K562 (cell line): Measurements from ENCODE around the gene CSNK1D. TPM values are rescaled to one million over a fixed set of nuclear protein-coding genes. Genes with fewer than 3 reads are reported as not detected.

Source experiments
- ATAC-seq: fragments of 200-7000 bp; cut with Tn5 transposase; 3 replicates; pipeline ENCODE4 v1.9.1; 2020; ENCODE audit warnings: moderate library complexity
- BruUV-seq: library from RNA; stranded (reverse); fragments of 400-500 nt; replicated peaks from 2 replicates; lab custom pipeline; 2021; lab: Mats Ljungman, UMichigan
- CTCF ChIA-PET: fragments of 300-600 bp; formaldehyde crosslinking; extraction: SDS; loops from one replicate; lab custom pipeline; 2021; ENCODE audit warnings: low intra/inter-chr PET ratio; lab: Yijun Ruan, JAX
- POLR2A ChIA-PET: fragments of 300-600, 350-650 bp; sonication (Branson Sonifier 250); formaldehyde crosslinking; extraction: SDS; loops from one replicate; lab custom pipeline; 2021; ENCODE audit warnings: antibody characterized with exemption, inconsistent platforms; lab: Yijun Ruan, JAX
- DNase-seq, 4 experiments: peaks; one replicate each; pipeline versions ENCODE4 v3.0.0 to v3.0.0-alpha.2; 2011 to 2018; ENCODE audit warnings: low spot score in 3 of 4, mixed read lengths in 3 of 4; ENCODE audit errors: extremely low read depth in 1 of 4
- FAIRE-seq: peaks from 2 replicates; lab custom pipeline; 2011; peaks lifted over from hg19 to GRCh38; lab: Jason Lieb, UNC
- H2AFZ ChIP-seq: 2 replicates; pipeline ENCODE4 v1.6.0; 2011; ENCODE audit warnings: low read depth, low read length, control low read depth, inconsistent platforms
- H3K27ac ChIP-seq: fragments of 200-600 bp; 3 replicates; pipeline ENCODE4 v1.8.0; 2011; ENCODE audit warnings: low read depth, mild to moderate bottlenecking, control low read depth, inconsistent platforms, low read length, moderate library complexity, mixed read lengths; ENCODE audit errors: extremely low read depth
- H3K27me3 ChIP-seq, 2 experiments: fragments of 300-600 bp in 1 of 2; 2 replicates in 1 of 2; 3 replicates in 1 of 2; pipeline versions ENCODE4 v1.6.0 to v1.8.0; 2011; ENCODE audit warnings: inconsistent platforms in 2 of 2, low read length in 2 of 2, mild to moderate bottlenecking in 1 of 2, mixed read lengths in 1 of 2, moderate library complexity in 1 of 2; ENCODE audit not compliant: control insufficient read depth in 2 of 2, insufficient read depth in 2 of 2
- H3K36me3 ChIP-seq: fragments of 300-600 bp; 3 replicates; pipeline ENCODE4 v1.8.0; 2011; ENCODE audit warnings: mild to moderate bottlenecking, low read length, inconsistent platforms; ENCODE audit not compliant: control insufficient read depth, insufficient read depth
- H3K4me1 ChIP-seq, 2 experiments: fragments of 200-600 bp in 1 of 2; replicated peaks in 1 of 2; 2 replicates in 1 of 2; 3 replicates in 1 of 2; pipeline versions ENCODE4 v1.5.1 to v1.8.0; 2011; ENCODE audit warnings: inconsistent platforms in 2 of 2, low read length in 2 of 2, mild to moderate bottlenecking in 1 of 2, mixed read lengths in 1 of 2, moderate library complexity in 1 of 2; ENCODE audit not compliant: control insufficient read depth in 2 of 2, insufficient read depth in 2 of 2
- H3K4me2 ChIP-seq: 2 replicates; pipeline ENCODE4 v1.6.1; 2011; ENCODE audit warnings: low read length, control low read depth, inconsistent platforms, mixed read lengths; ENCODE audit not compliant: insufficient read depth
- H3K4me3 ChIP-seq: fragments of 200-600 bp; sonication (generic), shearing (Covaris generic); 2 replicates; pipeline ENCODE4 v1.5.1; 2016; ENCODE audit warnings: control low read depth, inconsistent platforms
- H3K79me2 ChIP-seq: fragments of 200-600 bp; 3 replicates; pipeline ENCODE4 v1.8.0; 2011; ENCODE audit warnings: low read length, inconsistent platforms; ENCODE audit not compliant: control insufficient read depth, insufficient read depth
- H3K9ac ChIP-seq, 2 experiments: 2 replicates each; pipeline versions ENCODE4 v1.6.0 to v1.6.1; 2011; ENCODE audit warnings: low read depth in 2 of 2, low read length in 2 of 2, control low read depth in 1 of 2, inconsistent platforms in 1 of 2, mild to moderate bottlenecking in 1 of 2, mixed read lengths in 1 of 2; ENCODE audit not compliant: insufficient read depth in 1 of 2
- H3K9me1 ChIP-seq: one replicate; pipeline ENCODE4 v1.6.0; 2011; ENCODE audit warnings: inconsistent platforms, mild to moderate bottlenecking, low read length, moderate library complexity; ENCODE audit not compliant: control insufficient read depth, insufficient read depth
- H3K9me3 ChIP-seq: replicated peaks from 2 replicates; pipeline ENCODE4 v1.5.1; 2011; ENCODE audit warnings: low read depth, low read length, inconsistent platforms; ENCODE audit not compliant: control insufficient read depth, insufficient read depth
- H4K20me1 ChIP-seq: replicated peaks from 2 replicates; pipeline ENCODE4 v1.6.1; 2011; ENCODE audit warnings: low read length, inconsistent platforms, mixed read lengths; ENCODE audit not compliant: control insufficient read depth, insufficient read depth
- E2F1 ChIP-seq: sonication (generic); formaldehyde crosslinking; IDR thresholded peaks from 2 replicates; pipeline ENCODE4 v1.8.1; 2023; ENCODE audit warnings: mild to moderate bottlenecking, missing genetic modification reagents, moderate library complexity
- HNRNPL ChIP-seq: fragments of 200-400 bp; formaldehyde crosslinking; IDR thresholded peaks from 2 replicates; pipeline ENCODE4 v1.6.1; 2017; ENCODE audit warnings: low read depth, mild to moderate bottlenecking, low read length
- NR4A1 ChIP-seq, 2 experiments: fragments of 250-450 bp in 1 of 2; fragments of 450-650 bp in 1 of 2; sonication (Bioruptor Pico) in 1 of 2; IDR thresholded peaks; 2 replicates each; pipeline versions ENCODE4 v1.4.0 to v1.6.1; 2016 to 2020; ENCODE audit warnings: mild to moderate bottlenecking in 2 of 2, missing compliant biosample characterization in 1 of 2, missing genetic modification characterization in 1 of 2, moderate library complexity in 1 of 2
- POLR2G ChIP-seq: fragments of 200-400 bp; formaldehyde crosslinking; IDR thresholded peaks from 2 replicates; pipeline ENCODE4 v1.6.1; 2017; ENCODE audit warnings: low read depth, mild to moderate bottlenecking, antibody characterized with exemption, low read length, moderate library complexity
- RFX5 ChIP-seq: IDR thresholded peaks from 2 replicates; pipeline ENCODE4 v1.6.1; 2011; ENCODE audit warnings: low read depth, mild to moderate bottlenecking, improper control_type of control experiment, low read length
- WGBS: fragments of 100-300 bp; shearing (Covaris generic); methylation state at CpG from one replicate; pipeline ENCODE4 v1.1.6; 2016; ENCODE audit warnings: low coverage, mixed read lengths; ENCODE audit not compliant: insufficient coverage; ENCODE audit errors: missing lambda C conversion rate; 5-methylcytosine and 5-hydroxymethylcytosine counted together
- in situ Hi-C: fragments of 300-500 bp; cut with MboI; formaldehyde crosslinking; loops from 4 replicates; pipeline ENCODE4 v1.15.0; 2018; ENCODE audit warnings: inconsistent platforms, mixed read lengths
- intact Hi-C: fragments of 100-400 bp; cut with micrococcal nuclease; formaldehyde crosslinking; loops from 2 replicates; pipeline ENCODE4 v1.14.2; 2022
- polyA plus RNA-seq, 8 experiments: library from polyadenylated mRNA; depleted of rRNA in 4 of 8; stranded (reverse) in 5 of 8; unstranded in 3 of 8; fragments of >200 nt; fragmentation: Nextera tagmentation in 2 of 8; fragmentation: Illumina TruSeq in 1 of 8; extraction: Ambion mirVana in 2 of 8; extraction: Trizol in 1 of 8; gene quantifications; 2 replicates each; pipeline versions ENCODE4 v1.2.1 to v1.2.3, GENCODE V29; 2011 to 2014; ENCODE audit warnings: inconsistent platforms in 1 of 8, missing spikeins in 1 of 8
- total RNA-seq, 7 experiments: library from RNA; depleted of rRNA in 6 of 7; stranded (reverse); fragments of >200 nt in 6 of 7; fragmentation: Illumina TruSeq in 2 of 7; extraction: Trizol in 2 of 7; gene quantifications; 2 replicates each; pipeline versions ENCODE4 v1.2.1 to v1.2.3, GENCODE V29; 2011 to 2021; ENCODE audit warnings: low replicate concordance in 1 of 7
- TF ChIP-seq, protein P1 (sequence below): sonication (generic); formaldehyde crosslinking; IDR thresholded peaks from 2 replicates; pipeline ENCODE4 v1.8.1; 2023; ENCODE audit warnings: mild to moderate bottlenecking, missing genetic modification reagents

The CSNK1D gene
- total and polyA plus RNA-seq, 9 of the 15 experiments (the other 6 are each of a cell fraction or from before 2014, with no cell fraction given) = 6.5 to 133 (median 41.3) TPM

DNA sequence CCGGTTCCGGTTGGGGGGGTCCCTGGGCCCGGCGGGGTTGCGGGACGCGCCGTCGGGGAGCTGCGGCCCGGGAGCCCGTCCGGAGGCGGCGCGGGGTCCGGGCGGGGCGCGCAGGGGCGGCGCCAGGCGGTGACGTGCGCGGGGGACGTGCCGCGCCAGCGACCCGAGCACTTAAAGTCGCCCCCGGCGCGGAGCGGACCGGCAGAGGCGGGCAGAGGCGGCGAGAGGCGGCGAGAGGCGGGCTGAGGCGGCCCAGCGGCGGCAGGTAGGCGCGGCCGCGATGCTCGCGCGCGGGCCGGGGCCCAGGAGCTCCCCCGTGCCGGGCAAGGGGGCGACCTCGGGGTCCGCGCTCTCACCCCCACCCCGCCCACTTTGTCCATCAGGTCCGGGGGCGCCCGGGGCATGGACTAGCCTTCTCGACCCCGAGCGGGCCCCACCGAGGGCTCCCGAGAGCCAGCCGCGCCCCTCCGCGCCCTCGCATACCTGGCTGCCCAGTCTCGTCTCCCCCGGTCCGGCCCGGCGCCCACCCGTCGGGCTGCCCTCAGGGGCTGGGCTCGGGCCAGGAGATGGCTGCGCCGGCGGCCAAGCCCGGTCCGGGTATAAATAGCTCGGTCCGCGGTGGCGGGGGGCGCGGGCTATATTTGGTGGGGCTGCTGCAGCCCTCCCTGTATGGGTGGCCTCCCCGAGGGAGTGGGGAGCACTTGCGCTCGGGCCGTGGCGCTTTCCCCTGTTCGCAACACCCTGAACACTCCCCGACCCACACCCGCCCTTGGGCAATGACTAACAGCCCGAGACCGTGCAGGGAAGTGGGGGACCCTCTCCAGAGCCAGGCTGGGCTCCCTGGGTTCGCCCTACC is 44.4 kb downstream of the CSNK1D start, which contains the start of gene SLC16A3 (continued):
- TF ChIP-seq E2F1 = no peak

- in situ Hi-C loops = no loop called here
- Histone ChIP-seq H3K27ac (no peak overlapping the region; the same call in 2 of the 3 replicates), H3K4me1 (peaks cover 17 to 81% of the 10 kb centered on the region in 2 experiments), H3K4me3 (no peak overlapping the region), H4K20me1 (no peaks in the 10 kb centered on the region), H3K9me3 (no peaks in the 10 kb centered on the region), H3K36me3 (no peaks in the 10 kb centered on the region), H3K27me3 (no peaks in the 10 kb centered on the region), H3K79me2 (no peaks in the 10 kb centered on the region; the same call in 2 of the 3 replicates), H3K4me2 (no peak overlapping the region), H3K9me1 (no peaks in the 10 kb centered on the region), H2AFZ (no peak overlapping the region), H3K9ac (peak overlapping the region in 1 of 2 experiments; percentile 45; a peak in 1 of 4 replicates)
- ChIA-PET POLR2A (interaction anchor here (0.5 to 0.6 kb wide), 2 partner anchors 140 to 171 kb away, joined by 3 read pairs; no protein-coding TSS in a partner anchor), CTCF (no interaction called here)
- TF ChIP-seq NR4A1 (CRISPR knock-in tag; IDR thresholded peaks at IDR 0.05) = no peak
- TF ChIP-seq NR4A1 (tag; IDR thresholded peaks at IDR 0.05) = no peak
- 0 out of 2 replicates have a peak, but pooled peaks have one; percentile 31 for TF ChIP-seq POLR2G
- TF ChIP-seq, protein P1, sequence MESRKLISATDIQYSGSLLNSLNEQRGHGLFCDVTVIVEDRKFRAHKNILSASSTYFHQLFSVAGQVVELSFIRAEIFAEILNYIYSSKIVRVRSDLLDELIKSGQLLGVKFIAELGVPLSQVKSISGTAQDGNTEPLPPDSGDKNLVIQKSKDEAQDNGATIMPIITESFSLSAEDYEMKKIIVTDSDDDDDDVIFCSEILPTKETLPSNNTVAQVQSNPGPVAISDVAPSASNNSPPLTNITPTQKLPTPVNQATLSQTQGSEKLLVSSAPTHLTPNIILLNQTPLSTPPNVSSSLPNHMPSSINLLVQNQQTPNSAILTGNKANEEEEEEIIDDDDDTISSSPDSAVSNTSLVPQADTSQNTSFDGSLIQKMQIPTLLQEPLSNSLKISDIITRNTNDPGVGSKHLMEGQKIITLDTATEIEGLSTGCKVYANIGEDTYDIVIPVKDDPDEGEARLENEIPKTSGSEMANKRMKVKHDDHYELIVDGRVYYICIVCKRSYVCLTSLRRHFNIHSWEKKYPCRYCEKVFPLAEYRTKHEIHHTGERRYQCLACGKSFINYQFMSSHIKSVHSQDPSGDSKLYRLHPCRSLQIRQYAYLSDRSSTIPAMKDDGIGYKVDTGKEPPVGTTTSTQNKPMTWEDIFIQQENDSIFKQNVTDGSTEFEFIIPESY (CRISPR knock-in tag) = peak; percentile 94
- TF ChIP-seq HNRNPL = peak; percentile 52; the same call in 1 of the 2 replicates
- no peak for TF ChIP-seq RFX5
- 99% methylated on average over 15 of the region's 63 CpGs for WGBS
- intact Hi-C loops = no loop called here
- ATAC-seq = no peak
- FAIRE-seq = no peak
- DNase-seq = no peak
- BruUV-seq = no TSS peak
Measured at GRCh38 chr17:82228278-82228841, 45.1 kb downstream of the CSNK1D start.
